Choroid plexus epithelial cell (primary cell): ENCODE measurements around the gene FGF19.
A peak's percentile ranks its signal among the peaks of the same experiment; 100 is the strongest.

Experiments used
- DNase-seq: peaks from one replicate; pipeline ENCODE4 v3.0.0-alpha.2; 2010; ENCODE audit warnings: low read depth
- H3K4me3 ChIP-seq: 2 replicates; pipeline ENCODE4 v1.5.1; 2011; ENCODE audit warnings: low read depth, mild to moderate bottlenecking, control low read depth, low read length, moderate library complexity
- TF ChIP-seq, protein P1 (sequence below): conservative IDR thresholded peaks from 2 replicates; pipeline ENCODE4 v1.5.1; 2011; ENCODE audit warnings: low read depth, mild to moderate bottlenecking, control low read depth, inconsistent platforms, low read length, moderate library complexity

Gene FGF19

DNA sequence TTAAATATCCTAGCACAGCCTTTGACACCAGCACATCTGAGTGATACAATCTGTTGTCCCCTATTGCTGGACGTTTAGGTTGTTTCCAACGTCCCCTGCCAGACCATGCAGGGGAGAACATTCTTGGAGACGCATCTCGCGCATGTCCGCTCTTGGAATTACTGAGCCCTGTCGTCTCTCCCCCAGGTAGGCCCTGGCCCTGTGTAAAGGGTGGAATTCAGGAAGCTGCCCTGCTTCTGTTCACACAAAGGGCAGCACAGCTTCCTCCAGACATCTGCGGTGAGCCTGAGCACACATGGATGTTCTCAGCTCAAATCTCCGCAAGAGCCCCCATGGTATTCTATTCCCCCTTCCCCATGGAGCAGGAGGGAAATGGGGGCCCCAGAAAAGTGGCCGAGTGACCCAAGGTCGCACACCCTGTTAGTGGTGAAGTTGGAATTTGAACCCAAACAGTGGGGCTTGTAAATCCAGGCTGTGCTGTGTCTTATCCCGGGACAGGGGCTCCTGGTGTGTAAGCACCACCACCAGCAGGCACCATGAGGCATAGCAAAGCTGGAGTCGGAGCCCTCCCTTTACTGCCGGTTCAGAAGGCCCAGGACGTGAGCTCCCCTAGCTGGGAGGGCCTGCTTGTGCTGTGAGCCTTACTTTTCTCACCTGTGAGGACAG lies 5.0 kb upstream of the FGF19 start:
- no peak for DNase-seq
- TF ChIP-seq, protein P1, sequence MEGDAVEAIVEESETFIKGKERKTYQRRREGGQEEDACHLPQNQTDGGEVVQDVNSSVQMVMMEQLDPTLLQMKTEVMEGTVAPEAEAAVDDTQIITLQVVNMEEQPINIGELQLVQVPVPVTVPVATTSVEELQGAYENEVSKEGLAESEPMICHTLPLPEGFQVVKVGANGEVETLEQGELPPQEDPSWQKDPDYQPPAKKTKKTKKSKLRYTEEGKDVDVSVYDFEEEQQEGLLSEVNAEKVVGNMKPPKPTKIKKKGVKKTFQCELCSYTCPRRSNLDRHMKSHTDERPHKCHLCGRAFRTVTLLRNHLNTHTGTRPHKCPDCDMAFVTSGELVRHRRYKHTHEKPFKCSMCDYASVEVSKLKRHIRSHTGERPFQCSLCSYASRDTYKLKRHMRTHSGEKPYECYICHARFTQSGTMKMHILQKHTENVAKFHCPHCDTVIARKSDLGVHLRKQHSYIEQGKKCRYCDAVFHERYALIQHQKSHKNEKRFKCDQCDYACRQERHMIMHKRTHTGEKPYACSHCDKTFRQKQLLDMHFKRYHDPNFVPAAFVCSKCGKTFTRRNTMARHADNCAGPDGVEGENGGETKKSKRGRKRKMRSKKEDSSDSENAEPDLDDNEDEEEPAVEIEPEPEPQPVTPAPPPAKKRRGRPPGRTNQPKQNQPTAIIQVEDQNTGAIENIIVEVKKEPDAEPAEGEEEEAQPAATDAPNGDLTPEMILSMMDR, result no peak

DNA sequence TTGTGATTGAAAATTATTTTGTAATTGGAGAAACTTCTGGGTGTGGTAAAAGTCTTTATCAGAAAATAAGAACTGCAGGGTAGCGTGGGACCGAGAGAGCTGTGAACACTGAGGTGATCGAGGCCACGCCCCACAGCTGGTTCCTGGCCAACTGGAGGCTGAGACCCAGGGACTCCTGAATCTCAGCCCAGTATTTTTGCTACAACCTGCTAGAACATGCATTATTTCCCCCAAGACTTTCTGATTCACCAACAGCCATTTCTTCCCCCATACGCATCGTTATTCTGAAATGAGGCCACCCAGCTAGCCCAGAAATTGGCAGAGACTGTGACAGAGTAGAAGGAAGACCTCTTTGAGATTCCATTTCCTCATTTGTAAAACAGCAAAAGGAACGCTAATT lies 3.4 kb upstream of the FGF19 start:
- no peak for DNase-seq
- TF ChIP-seq, protein P1, result no peak
- no peak overlapping the region for H3K4me3 ChIP-seq

More for the DNA sequence above, 5.0 kb upstream of the FGF19 start:
- no peak overlapping the region for H3K4me3 ChIP-seq

DNA sequence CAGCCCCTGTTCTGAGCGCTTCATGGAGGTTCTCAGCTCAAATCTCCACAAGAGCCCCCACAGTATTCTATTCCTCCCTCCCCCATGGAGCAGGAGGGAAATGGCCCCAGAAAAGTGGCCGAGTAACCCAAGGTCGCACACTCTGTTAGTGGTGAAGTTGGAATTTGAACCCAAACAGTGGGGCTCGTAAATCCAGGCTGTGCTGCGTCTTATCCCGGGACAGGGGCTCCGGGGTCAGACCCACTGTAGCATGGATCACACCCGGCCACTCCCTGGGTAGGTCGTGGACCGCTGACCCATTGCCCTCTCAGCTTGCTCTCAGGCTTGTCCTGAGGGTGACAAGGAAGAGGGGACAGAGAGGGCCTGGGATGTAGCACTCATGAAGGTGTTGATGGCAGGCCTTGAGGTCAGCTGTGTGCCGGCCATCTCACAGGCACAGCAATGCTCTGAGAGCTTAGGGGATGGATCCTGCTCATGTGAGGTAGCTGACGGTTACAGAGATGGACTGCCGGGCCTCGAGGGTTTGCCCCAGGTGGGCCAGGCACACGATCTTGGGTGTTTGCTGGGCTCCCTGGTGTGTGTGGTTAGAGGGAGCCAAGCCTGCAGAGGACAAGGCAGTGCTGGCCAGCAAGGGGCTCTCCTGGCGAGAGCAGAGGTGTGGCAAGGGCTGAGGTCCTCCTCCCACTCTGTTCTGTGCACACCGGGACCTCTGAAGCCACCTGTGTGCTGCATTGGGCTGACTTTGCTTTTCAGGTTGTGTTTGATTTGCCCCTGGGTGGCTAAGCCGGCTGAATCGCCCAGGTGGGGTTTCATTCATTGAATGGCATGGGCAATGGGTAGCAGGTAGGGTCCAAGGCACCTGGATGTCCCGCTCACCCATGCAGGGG lies 2.3 kb upstream of the FGF19 start:
- no peak overlapping the region for H3K4me3 ChIP-seq
- TF ChIP-seq, protein P1, result no peak
- DNase-seq, result no peak

DNA sequence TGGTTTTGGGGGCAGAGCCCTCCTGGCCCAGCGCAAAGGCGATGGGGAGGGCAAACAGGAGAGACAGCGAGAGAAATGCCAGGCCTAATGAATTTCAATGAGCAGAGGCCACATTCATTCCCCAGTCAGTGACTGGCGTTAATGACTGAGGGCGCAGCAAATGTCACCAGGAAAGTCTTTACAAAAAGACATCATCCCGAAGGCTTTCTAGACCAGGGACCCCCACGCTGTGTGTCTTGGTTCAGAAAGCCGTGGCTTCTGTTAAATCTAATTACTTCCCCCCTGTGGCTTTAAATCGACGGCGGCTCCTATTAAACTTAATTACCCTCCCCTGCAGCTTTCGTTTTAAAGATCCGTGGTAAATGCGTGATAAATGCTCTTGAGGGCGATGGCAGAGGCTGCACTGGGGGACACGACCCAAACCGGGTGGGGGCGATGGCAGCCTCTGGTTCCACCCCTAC lies 1.6 kb upstream of the FGF19 start:
- H3K4me3 ChIP-seq, result no peak overlapping the region
- TF ChIP-seq, protein P1, result no peak
- no peak for DNase-seq

DNA sequence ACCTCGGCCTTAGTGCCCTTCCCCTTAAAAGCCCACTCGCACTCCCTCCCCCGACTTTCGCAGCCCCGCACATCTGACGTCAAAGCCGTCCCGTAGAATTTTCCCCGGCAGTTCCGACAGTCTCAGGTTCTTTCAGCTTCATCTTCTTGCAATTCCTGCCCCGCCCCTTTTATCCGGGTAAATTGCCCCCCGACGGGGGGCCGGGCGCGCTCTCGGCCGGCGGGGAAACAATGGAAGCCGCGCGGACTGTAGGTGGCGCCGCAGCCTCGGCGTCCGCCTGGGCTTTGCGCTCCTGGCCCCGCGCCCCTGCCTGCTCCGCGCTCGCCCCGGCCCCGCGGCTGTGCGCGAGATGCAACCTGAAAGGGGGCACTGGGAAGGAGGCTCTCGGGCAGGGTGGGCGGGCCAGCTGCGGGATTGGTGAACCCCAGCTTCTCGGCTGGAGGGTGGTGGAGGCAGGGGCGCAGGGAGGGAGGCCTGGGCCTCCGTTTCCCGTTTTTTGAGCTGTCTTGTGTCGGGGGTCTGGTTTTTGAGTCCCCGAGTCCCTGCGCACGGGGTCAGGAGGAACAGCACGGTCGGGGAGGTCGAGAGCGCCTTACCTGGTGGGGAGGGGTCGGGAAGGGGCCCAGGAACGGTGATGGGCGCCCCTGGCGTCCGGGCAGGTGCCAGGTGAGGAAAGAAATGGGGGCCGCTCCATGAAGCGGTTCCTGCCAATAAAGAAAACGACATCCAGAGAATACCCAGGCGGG lies 859 bp upstream of the FGF19 start:
- TF ChIP-seq, protein P1, result peak; percentile 53
- peak; percentile 20 for DNase-seq
- H3K4me3 ChIP-seq, result no peak overlapping the region

DNA sequence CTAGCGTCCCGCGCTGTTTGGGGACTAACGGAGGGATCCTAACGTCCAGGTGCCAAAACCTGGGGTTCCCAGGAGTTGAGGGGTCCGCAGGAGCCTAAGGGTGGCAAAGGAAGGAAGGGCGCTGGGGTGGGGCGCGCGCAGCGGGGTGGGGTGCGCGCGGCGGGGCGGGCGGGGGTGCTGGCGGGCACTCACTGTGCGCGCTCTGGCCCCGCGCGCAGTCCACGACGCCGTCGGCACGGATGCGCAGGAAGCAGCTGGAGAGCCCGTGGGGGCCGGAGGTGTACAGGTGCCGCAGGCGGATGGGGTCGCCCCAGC lies 412 bp downstream of the FGF19 start:
- DNase-seq, result no peak
- no peak overlapping the region for H3K4me3 ChIP-seq
- TF ChIP-seq, protein P1, result no peak
